ENCODE data around the gene GPR153. TPM values are rescaled to one million over a fixed set of nuclear protein-coding genes. Genes with fewer than 3 reads are reported as not detected.

Gene GPR153
- total and polyA plus RNA-seq, 7 donors, result 3.7 to 32.4 (median 10.8) TPM

DNA sequence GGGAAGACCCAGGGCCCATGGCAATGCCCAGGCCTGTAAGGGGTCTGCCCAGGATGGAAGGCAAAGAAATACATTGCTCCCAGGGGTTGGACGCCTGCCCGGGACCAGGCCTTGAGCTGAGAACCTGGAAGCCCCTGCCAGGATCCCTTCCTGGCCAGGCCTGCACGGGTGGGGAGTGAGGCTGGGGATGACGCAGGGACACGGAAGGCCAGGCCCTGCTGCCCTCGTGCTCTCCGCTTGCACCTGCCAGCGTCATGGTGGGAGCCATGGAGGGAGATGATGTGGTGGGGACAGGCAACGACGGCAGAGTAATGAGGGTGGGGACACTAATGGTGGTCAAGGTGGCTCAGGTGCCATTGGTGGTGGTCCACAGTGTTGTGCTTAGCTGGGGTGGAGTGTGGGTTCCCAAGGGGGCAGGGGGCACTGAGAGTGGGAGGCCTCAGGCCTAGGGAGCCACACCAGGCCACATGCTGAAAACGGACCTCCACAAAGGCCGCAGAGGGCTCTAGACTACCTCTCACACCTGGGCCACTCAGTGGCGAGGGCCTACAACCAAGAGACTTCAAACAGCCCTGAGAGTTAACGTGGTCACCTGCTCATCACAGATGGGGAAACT is 12.6 kb downstream of the GPR153 start:
- Histone ChIP-seq H3K4me3 (no peak overlapping the region), H3K9me3 (no peaks in the 10 kb centered on the region), H3K27me3 (peaks cover 26 to 93% (median 82%) of the 10 kb centered on the region in 3 donors), H3K4me1 (peaks cover 2 to 30% (median 21%) of the 10 kb centered on the region in 4 donors), H3K27ac (no peak overlapping the region), H3K36me3 (peaks cover 0 to 1% (median 0%) of the 10 kb centered on the region in 4 donors)
- 83 to 87% methylated on average over 14 of the region's 14 CpGs for WGBS, 2 donors
- no peak for TF ChIP-seq EP300 (IDR thresholded peaks at IDR 0.05)
- TF ChIP-seq POLR2AphosphoS5 (IDR thresholded peaks at IDR 0.05), result no peak
- TF ChIP-seq POLR2A (IDR thresholded peaks at IDR 0.05), result no peak
- TF ChIP-seq, protein P1, sequence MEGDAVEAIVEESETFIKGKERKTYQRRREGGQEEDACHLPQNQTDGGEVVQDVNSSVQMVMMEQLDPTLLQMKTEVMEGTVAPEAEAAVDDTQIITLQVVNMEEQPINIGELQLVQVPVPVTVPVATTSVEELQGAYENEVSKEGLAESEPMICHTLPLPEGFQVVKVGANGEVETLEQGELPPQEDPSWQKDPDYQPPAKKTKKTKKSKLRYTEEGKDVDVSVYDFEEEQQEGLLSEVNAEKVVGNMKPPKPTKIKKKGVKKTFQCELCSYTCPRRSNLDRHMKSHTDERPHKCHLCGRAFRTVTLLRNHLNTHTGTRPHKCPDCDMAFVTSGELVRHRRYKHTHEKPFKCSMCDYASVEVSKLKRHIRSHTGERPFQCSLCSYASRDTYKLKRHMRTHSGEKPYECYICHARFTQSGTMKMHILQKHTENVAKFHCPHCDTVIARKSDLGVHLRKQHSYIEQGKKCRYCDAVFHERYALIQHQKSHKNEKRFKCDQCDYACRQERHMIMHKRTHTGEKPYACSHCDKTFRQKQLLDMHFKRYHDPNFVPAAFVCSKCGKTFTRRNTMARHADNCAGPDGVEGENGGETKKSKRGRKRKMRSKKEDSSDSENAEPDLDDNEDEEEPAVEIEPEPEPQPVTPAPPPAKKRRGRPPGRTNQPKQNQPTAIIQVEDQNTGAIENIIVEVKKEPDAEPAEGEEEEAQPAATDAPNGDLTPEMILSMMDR (IDR thresholded peaks at IDR 0.05), result no peak
- no peak for DNase-seq
- intact Hi-C loops (cut with DNase I), result loop anchor here (5.0 to 10.0 kb wide), 2 partner anchors 154 to 733 kb away; no protein-coding TSS in a partner anchor

DNA sequence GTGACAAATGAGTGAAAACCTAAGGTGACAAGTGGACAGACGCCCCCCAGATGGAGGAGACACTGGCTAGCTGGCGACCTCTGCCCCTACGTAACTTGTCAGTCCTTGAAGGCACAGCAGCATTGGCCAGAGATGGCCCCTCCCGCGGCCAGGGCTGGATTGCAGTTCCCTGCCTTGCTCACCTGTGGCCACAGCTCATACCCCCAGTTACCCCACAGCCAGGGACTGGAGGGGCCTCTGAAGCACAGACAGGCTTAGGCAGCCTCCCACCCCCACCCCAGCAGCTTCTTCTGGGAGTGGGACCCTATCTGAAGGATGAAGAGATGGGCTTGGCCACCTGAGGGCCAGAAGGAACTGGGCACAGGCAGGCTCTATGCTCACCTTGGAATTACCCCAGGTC is 13.2 kb downstream of the GPR153 start:
- intact Hi-C loops (cut with DNase I), result loop anchor here (5.0 to 10.0 kb wide), 2 partner anchors 155 to 733 kb away; no protein-coding TSS in a partner anchor

DNA sequence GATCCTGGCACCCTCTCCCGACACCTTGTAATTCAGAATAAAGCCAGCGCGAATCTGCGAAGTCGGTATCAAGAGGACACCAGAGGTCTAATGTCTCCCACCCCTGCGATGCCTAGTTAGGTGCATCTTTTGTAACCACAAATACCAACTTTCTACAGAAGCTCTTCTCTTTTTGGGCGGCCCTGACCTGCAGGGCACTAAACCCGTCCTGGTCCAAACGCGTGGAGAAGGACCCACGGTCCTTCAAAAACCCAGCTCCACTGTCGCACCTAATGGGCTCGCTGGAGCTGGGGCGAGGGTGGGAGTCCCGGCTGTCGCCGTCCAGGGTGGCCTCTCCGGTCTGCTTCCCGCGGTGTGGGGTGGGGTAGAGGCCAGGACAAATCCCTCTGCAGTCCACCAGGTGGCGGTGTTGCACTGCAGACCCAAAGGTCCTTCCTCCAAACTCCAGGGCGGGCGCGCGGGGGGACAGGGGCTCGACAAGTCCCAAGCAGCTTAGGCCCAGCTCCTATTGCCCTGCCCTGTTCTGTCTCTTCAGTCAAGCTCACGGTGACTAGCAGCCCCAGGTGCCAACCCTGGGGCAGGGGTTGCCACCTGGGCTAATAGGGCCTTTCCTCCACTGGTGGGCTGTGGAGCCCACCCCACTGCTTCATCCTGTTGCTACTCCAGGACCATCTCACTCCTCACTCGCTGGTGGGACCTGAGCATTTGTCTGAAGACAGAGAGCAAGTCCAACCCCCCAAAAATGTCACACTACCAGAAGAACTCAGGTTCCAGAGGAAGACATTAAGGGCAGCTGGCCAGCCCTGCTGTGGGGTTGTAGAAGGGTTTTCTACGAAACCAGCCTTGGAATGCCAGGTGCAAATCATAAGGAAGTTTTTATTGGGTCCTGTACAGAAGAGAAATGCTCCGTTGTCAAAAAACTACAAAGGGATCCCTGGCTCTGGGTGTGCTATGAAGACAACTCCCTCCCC is 14.1 kb downstream of the GPR153 start:
- Histone ChIP-seq H3K4me1 (peaks cover 2 to 39% (median 31%) of the 10 kb centered on the region in 4 donors), H3K9me3 (no peaks in the 10 kb centered on the region), H3K27me3 (peaks cover 41 to 99% (median 96%) of the 10 kb centered on the region in 3 donors), H3K4me3 (no peak overlapping the region), H3K36me3 (no peaks in the 10 kb centered on the region), H3K27ac (no peak overlapping the region)
- DNase-seq, result peak; percentile 91
- intact Hi-C loops (cut with DNase I), result loop anchor here (1.0 to 10.0 kb wide), 3 partner anchors 97 to 732 kb away; no protein-coding TSS in a partner anchor
- WGBS, 2 donors, result 5 to 8% methylated on average over 30 of the region's 30 CpGs
- TF ChIP-seq, protein P1 (IDR thresholded peaks at IDR 0.05), result peak; percentile 88 to 97 (median 95)
- peak in 1 of 4 donors; percentile 10 for TF ChIP-seq POLR2AphosphoS5 (IDR thresholded peaks at IDR 0.05)
- TF ChIP-seq EP300 (IDR thresholded peaks at IDR 0.05), result no peak
- TF ChIP-seq POLR2A (IDR thresholded peaks at IDR 0.05), result no peak

More for the DNA sequence above, 13.2 kb downstream of the GPR153 start:
- Histone ChIP-seq H3K4me3 (no peak overlapping the region), H3K27ac (no peak overlapping the region), H3K27me3 (peaks cover 32 to 95% (median 88%) of the 10 kb centered on the region in 3 donors), H3K9me3 (no peaks in the 10 kb centered on the region), H3K36me3 (no peaks in the 10 kb centered on the region), H3K4me1 (peaks cover 2 to 31% (median 22%) of the 10 kb centered on the region in 4 donors)
- 52 to 77% methylated on average over 5 of the region's 5 CpGs for WGBS, 2 donors
- TF ChIP-seq, protein P1 (IDR thresholded peaks at IDR 0.05), result no peak
- no peak for TF ChIP-seq POLR2A (IDR thresholded peaks at IDR 0.05)
- no peak for TF ChIP-seq EP300 (IDR thresholded peaks at IDR 0.05)
- no peak for TF ChIP-seq POLR2AphosphoS5 (IDR thresholded peaks at IDR 0.05)
- no peak for DNase-seq

DNA sequence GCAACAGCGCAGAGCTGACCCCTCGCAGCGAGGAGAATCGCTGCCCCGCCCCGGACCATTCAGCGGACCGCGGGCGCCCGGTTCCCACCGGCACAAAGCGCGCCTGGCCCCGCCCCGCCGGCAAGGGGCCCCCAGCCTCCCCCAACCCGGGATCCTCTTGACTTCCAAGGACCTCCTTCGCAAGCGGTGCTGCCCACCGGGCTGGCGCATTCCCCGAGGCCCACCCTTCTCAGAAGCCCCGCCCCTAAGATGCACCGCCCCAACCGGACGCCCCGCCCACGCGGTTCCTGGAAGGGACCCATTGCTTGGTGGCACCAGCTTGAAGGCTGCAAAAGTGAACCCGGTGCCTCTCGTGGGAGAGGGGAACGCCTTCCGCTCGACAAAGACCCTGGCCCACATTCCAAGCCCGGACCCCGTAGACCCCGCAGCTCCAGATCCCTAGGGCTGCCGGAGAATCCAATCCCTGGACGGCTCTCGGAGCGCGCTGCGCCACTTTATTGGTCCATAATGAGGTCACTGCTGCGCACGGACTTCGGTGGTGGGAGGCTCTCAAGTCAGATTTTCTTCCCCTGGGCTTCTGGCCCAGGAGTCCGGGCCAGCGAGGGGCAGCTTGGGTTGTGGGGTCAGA is 14.9 kb downstream of the GPR153 start:
- Histone ChIP-seq H3K4me3 (no peak overlapping the region), H3K4me1 (peaks cover 2 to 44% (median 35%) of the 10 kb centered on the region in 4 donors), H3K36me3 (no peaks in the 10 kb centered on the region), H3K27me3 (peaks cover 49 to 99% (median 96%) of the 10 kb centered on the region in 3 donors), H3K27ac (no peak overlapping the region), H3K9me3 (no peaks in the 10 kb centered on the region)
- intact Hi-C loops (cut with DNase I), result loop anchor here (1.0 to 10.0 kb wide), 4 partner anchors 39 to 731 kb away; partner anchors contain the start of gene RNF207
- WGBS, 2 donors, result 4 to 5% methylated on average over 49 of the region's 49 CpGs
- TF ChIP-seq, protein P1 (IDR thresholded peaks at IDR 0.05), result no peak
- no peak for TF ChIP-seq POLR2AphosphoS5 (IDR thresholded peaks at IDR 0.05)
- TF ChIP-seq POLR2A (IDR thresholded peaks at IDR 0.05), result no peak
- no peak for TF ChIP-seq EP300 (IDR thresholded peaks at IDR 0.05)
- no peak for DNase-seq
